ENCODE measurements around the gene PTPRD.
"Not testable (repeated sequence)": the region's sequence is repeated elsewhere in the genome, so short reads cannot be mapped to it uniquely, and the experiment has no call there.

The PTPRD gene

DNA sequence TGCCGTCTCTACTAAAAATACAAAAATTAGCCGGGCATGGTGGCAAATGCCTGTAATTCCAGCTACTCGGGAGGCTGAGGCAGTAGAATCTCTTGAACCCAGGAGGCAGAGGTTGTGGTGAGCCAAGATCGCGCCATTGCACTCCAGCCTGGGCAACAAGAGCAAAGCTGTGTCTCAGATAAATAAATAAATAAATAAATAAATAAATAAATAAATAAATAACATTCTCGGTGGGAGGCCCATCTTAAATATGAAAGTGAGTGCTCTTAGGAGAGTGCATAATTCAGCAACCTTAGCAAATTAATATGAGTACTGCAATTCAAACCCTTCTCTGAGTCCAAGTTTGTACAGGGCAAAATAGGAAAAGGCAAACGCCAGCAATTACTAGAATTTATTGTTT is 1302.1 kb downstream of the PTPRD start:
- not testable (repeated sequence) for DNase-seq (ENCODE audit: low read depth)

DNA sequence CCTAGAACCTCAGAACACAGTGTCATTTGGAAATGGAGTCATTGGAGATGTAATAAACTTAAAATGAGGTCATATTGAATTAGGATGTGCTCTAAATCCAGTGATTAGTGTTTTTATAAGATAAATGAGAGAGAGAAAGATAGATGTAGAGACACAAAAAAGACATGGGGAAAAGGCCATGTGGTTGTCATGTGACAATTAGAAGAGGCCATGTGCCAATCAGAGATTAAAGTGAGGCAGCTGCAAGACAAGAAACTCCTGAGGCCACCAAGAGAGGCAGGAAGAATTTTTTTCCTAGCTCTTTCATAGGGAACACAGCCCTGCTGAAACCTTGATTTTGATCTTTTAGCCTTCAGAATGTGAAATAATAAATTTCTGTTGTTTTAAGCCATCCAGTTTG is 1307.2 kb downstream of the PTPRD start:
- no peak for DNase-seq (ENCODE audit: low read depth)

- DNase-seq (ENCODE audit: low read depth): no peak
These were observed 1313.7 kb downstream of the PTPRD start for GRCh38 chr9:9299134-9299533.

DNA sequence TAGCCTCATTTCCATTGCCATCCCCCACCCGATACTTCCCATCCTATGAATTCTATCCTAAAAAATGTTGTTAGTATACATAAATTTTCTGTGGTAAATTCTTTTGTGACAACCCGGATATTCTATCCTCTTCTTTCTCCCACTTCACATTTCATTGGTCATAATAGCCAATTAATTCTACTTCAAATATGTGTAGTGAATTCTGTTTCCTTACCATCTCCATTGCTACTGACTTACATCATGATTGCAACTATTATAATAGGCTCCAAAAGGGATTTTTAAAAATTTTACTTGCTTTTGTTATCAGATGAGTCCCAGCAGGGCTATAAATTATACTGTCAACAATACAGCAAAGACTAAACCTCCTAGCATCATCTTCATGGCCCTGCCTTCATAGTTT is 1326.8 kb downstream of the PTPRD start:
- DNase-seq (ENCODE audit: low read depth): no peak

DNA sequence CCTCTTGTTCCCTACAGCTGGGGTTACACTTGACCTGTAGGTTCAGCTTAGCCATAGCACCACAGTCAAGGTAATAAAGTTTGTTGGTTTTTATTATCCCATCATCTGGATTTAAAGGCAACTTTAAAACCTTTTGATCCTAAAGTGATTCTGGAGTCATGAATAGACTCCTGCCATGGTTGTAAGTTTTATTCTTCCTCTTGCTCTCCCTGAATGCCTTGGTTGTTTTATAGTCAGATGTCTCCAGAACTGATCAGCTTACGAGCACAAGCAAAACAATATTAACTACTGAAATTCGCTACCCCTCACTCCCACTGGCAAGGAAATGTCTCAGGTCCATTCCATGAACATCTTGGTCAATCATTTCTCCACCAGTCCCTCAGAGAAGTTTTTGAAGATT is 1328.6 kb downstream of the PTPRD start:
- DNase-seq (ENCODE audit: low read depth): no peak

- no peak for DNase-seq (ENCODE audit: low read depth)
These were observed 1329.4 kb downstream of the PTPRD start for GRCh38 chr9:9283159-9283986.

DNA sequence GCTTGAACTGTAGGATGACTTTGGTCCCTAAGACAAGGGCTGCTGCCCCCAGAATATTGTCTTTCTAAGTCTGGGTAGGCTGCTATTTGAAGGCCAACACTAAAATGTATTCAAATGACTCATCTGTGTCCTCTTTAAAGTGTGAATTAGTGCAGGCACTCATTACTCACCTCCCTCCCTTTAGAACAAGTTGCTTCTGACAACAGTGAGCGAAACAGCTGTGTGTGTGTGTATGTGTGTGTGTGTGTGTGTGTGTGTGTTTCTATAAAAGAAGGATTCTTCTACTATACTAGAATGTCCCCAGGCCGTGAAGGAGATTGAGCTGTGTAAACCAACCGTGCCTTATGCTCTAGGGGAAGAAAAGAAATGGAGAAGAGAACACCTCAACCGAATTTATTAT is 1337.2 kb downstream of the PTPRD start:
- no peak for DNase-seq (ENCODE audit: low read depth)

DNA sequence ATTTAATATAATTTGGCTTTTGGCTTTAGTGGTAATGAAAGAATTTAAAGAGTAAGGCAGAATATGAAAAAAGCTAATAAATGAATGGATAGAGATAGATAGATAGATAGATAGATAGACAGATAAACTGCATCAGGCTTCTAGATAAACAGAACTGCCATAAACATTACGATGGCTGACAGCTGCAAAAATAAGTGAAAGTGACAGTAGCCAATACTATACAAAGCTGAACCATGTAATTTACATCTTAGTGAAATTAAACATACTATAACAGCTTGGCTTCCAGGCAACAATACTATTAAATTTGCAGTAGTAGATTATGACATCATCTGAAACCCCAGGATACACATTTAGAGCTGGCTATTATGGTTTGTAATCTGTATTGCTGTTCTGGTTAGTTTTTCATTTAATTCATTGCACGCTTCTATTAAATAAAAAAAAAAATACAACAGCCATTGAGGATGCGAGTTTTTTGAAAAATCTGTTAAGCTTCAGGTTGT is 1354.8 kb downstream of the PTPRD start:
- no peak for DNase-seq (ENCODE audit: low read depth)

- DNase-seq (ENCODE audit: low read depth): no peak
These were observed 1366.1 kb downstream of the PTPRD start for GRCh38 chr9:9246726-9247125.

DNA sequence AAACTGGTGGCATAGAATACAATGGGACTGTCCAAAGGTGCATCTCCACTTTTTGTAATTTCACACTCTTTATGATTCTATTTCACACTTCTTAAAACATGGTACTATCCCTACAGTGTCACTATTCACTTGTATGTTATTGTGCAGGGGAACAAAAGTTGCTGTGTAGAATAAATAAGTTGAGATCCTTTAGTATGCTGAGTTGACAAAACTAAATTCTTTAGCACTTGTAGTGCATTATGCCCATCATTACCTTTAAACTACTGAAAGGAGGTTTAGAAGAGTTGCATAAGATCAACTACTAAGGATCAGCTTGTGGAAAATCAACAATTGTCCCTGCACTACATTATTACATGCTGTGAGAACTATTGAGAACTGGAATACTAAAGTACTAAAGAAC is 1380.9 kb downstream of the PTPRD start:
- no peak for DNase-seq (ENCODE audit: low read depth)

DNA sequence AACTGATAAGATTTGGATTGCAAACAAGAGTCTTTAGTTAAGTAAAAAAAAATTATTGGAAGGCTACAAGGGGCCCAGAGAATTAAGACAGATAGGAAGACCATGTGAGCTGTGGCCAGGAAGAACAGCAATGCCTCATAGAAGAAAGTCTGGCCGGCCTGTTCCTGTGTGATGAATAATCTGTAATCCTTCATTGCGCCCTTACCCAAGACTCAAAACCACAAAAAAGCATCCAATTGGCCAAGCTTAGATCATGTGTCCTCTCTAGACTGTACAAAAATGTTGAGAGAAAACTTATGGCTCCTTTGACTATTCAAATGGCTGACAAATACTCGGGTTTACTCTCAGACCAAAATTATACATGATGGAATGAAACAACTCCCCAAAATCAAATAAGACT is 1383.5 kb downstream of the PTPRD start:
- no peak for DNase-seq (ENCODE audit: low read depth)

DNA sequence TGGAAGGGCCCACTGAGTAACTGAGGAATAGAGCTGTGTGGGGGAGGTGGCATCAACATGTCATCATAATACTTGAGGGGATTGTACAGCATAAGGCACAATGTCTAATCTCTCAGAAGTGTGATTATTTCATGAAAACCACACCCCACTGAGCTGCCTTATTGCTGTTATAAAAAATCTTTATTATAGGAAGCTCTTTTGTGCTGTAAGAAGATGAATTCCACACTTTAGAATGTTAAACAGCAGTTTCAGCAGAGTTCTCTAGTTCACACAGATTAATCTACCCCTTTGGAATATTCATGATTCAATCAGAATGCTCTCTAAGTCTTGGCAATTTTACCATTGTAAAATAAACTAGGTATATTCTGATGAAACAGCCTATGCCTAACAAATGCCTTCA is 1389.6 kb downstream of the PTPRD start:
- DNase-seq (ENCODE audit: low read depth): no peak

GRCh38 chr9:9222730-9223129 is 1390.1 kb downstream of the PTPRD start:
- no peak for DNase-seq (ENCODE audit: low read depth)

- DNase-seq (ENCODE audit: low read depth): no peak
These were observed 1395.9 kb downstream of the PTPRD start for GRCh38 chr9:9216934-9217333.

GRCh38 chr9:9215050-9215449 is 1397.8 kb downstream of the PTPRD start:
- no peak for DNase-seq (ENCODE audit: low read depth)

DNA sequence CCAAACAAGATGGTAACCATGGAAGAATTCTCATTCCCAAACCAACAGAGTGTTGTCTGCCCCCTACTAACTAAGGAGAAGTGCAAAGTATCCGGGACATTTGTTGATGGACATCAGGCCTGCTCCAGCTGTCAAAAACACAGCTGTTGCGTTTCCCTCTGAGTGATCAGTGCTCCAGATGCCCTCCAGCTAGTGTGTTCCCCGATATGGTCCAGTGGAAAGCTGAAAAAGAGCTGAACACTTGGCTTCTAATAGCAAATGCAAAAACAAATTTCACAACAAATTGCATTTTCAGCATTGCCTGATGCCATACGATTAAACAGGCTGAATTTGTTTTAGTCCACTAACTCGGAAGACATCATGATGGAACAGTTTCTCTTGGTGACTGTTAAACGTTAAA is 1398.7 kb downstream of the PTPRD start:
- no peak for DNase-seq (ENCODE audit: low read depth)

GRCh38 chr9:9212963-9213362 is 1399.8 kb downstream of the PTPRD start:
- no peak for DNase-seq (ENCODE audit: low read depth)

DNA sequence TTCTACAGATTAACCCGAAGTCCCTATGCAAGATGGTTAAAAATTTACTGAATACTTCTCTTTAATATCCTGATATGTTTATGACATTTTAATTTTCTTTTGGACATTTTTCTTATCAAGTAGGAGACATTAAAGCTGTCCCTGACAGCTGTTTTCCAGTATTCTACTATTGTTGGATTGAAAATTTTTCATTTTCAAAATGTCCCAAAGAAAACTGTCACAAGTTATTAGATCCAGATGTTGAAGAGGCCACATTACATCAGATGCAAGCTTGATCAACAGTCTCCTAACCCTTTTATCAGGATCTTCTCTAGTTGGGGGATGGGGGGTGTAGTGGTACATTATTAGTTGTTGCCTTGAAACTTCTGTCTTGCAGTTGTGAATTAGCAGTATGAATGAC is 1410.5 kb downstream of the PTPRD start:
- no peak for DNase-seq (ENCODE audit: low read depth)

GRCh38 chr9:9186086-9186485 is 1426.7 kb downstream of the PTPRD start:
- no peak for DNase-seq (ENCODE audit: low read depth)

- no peak for DNase-seq (ENCODE audit: low read depth)
These were observed 1430.4 kb downstream of the PTPRD start for GRCh38 chr9:9182431-9182830.

GRCh38 chr9:9177081-9177480 is 1435.7 kb downstream of the PTPRD start:
- DNase-seq (ENCODE audit: low read depth): no peak

DNA sequence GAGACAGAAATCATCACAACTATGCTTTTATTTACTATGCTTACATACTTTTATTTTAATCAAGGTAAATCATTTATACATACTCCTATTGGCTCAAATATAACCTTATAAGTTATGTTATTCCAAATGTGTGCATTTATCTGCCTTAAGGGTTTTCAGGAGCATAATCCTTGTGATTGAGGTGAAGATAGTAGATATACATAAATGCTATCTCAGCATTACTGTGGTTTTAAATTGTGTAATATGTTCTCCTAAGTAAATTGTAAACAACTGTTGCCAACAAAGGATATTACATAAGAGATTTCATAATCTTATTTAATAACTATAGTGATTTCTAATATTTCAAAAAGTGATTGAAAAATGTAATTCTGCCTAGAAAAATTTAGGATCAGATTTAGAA is 1438.4 kb downstream of the PTPRD start:
- no peak for DNase-seq (ENCODE audit: low read depth)

DNA sequence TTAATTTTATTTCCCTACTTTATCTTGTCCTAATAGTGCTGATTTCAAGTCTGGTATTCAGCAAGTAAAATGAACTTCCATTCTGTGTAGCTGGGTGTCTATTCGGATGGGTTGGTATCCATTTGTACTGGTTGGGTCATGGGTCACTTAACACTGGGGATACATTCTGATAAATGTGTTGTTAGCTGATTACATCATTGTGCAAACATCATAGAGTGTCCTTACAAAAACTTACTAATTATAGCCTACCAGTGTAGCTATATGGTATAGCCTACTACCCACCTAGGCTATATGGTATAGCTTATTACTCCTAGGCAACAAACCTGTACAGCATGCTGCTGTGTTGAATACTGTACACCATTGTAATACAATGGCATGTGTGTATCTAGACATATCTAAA is 1439.5 kb downstream of the PTPRD start:
- no peak for DNase-seq (ENCODE audit: low read depth)

Measured in HS-27A (cell line).